Measurements from ENCODE around the gene DLGAP4.

Gene DLGAP4

DNA sequence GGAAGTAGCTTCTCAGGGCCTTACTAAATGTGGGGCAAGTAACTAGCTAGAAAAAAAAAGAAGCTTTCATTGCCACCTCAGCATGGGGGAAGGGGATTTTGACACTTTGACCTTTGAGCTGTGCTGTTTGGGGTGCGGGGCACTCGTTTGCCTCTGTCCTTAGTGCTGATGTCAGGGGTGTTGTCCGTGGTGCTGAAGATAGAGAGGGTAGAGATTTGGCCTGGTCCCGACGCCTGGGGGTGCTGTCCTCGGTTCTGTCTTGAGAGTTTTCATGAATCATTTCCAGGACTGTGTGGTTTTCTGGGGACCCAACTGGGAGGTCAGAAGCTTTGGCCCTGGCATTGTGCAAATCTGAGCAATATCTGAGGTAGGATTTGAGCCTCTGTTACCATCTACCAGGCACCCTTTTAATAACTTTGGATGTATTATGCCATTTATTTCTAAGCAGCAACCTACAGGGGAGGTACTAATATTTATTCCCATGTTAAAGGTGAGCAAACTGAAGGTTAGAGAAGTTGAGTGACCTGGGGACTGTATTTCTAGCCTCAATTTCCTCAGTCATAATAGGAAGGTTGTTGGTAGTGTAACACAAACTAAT is 78.0 kb downstream of the DLGAP4 start:
- no peak for DNase-seq (ENCODE audit: low read depth)

- no peak for DNase-seq (ENCODE audit: low read depth)
Observed at GRCh38 chr20:36385503-36385902, 79.4 kb downstream of the DLGAP4 start.

- DNase-seq (ENCODE audit: low read depth), result no peak
Observed at GRCh38 chr20:36386236-36386635, 80.1 kb downstream of the DLGAP4 start.

DNA sequence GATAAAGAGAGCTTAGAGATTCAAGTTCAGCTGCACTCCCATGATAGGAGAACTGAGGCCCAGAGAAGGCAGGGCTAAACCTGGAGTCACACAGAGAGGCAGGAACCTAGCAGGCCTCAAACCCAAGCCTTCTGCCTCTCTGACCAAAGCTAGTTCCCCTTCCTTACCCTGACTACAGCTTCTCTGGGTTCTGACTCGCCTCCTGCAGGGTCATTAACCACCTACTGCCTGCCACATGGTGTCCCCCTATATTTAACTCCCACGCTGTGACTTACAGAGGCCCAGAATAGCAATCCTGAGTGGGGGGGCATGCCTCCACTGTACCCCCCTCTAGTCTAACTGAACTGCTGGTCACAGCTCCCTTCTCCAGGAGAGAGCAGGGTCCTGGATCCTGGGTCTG is 84.1 kb downstream of the DLGAP4 start:
- DNase-seq (ENCODE audit: low read depth), result no peak

DNA sequence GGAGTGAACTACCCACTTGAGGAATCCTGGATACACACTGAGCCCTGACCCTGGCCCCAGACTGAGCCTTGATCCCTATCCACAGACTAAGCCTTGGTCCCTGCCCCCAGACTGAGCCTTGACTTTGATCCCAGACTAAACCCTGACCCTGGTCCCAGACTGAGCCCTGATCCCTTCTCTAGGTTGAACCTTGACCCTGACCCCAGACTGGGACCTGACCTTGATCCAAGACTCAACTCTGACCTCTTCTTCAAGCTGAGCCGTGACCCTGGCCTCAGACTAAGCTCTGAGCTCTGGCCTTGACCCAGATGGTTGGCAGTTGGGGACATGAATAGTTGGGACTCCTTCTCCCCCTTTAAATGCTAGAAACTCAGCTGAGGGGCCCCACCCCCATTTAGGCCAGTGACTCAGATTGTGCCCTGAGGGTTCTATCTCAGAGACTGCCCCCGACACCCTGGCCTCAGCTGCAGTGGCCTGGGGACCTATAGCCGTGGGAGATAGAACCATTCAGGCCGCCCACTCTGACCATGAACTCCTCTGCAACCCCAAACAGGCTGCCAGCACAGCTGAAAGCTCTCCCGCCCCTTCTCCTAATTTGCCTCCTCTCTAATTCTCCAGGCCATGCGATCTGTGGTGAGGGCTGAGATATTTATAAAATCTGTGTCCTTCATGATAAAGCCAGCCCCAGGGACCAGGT is 84.7 kb downstream of the DLGAP4 start:
- no peak for DNase-seq (ENCODE audit: low read depth)

- DNase-seq (ENCODE audit: low read depth), result no peak
Observed at GRCh38 chr20:36391456-36391855, 85.3 kb downstream of the DLGAP4 start.

GRCh38 chr20:36391955-36392354 is 85.8 kb downstream of the DLGAP4 start:
- DNase-seq (ENCODE audit: low read depth), result no peak

DNA sequence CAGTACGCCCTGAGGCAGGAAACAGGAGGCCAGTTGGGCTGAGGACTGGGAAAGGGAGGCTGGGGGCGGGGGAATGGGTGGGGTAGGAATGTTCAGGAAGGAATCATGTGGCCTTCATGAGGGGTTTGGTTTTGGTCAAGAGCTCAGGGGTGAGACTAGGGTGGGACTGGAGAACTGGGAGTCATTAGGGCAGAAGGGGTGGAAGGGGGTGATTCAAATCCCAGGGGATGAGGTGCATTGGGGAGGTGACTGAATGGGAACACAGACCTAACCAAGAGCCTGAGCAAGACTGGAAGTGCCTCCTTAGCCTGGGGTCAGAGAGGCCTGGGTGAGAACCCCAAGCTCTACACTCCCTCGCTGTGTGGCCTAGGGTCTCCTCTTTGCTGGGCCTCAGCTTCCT is 86.8 kb downstream of the DLGAP4 start:
- DNase-seq (ENCODE audit: low read depth), result no peak

GRCh38 chr20:36394340-36394965 is 88.3 kb downstream of the DLGAP4 start:
- no peak for DNase-seq (ENCODE audit: low read depth)

DNA sequence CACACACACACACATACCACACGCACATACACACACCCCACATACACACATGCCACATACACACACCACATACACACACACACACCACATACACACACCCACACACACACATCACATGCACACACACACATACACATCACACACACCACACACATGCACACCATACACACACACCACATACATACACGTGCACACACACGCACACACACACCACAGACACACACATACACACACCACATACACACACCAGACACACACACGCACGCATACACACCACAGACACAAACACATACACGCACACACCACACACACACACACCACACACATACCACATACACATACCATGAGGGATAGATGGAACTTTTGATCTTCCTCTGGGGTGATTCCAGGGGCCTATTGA is 90.2 kb downstream of the DLGAP4 start:
- no peak for DNase-seq (ENCODE audit: low read depth)

GRCh38 chr20:36396847-36397630 is 90.9 kb downstream of the DLGAP4 start:
- DNase-seq (ENCODE audit: low read depth), result no peak

DNA sequence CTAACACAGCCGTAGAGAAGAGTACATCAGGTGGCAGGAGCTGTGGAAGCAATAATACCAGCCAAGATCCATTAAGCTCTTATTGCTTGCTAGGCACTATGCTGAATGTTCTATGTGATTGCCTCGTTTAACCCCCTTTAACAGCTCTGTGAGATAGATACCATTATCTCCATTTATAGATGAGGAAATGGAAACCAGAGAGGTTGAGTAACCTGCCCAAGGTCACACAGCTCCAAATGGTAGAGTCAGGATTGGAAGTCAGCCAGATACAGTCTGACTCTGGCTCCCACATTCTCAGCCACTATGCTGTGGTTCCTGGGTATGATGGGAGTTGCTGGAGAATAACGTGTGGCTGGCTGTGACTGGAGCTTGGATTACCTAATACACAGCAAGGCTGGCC is 92.4 kb downstream of the DLGAP4 start:
- no peak for DNase-seq (ENCODE audit: low read depth)

DNA sequence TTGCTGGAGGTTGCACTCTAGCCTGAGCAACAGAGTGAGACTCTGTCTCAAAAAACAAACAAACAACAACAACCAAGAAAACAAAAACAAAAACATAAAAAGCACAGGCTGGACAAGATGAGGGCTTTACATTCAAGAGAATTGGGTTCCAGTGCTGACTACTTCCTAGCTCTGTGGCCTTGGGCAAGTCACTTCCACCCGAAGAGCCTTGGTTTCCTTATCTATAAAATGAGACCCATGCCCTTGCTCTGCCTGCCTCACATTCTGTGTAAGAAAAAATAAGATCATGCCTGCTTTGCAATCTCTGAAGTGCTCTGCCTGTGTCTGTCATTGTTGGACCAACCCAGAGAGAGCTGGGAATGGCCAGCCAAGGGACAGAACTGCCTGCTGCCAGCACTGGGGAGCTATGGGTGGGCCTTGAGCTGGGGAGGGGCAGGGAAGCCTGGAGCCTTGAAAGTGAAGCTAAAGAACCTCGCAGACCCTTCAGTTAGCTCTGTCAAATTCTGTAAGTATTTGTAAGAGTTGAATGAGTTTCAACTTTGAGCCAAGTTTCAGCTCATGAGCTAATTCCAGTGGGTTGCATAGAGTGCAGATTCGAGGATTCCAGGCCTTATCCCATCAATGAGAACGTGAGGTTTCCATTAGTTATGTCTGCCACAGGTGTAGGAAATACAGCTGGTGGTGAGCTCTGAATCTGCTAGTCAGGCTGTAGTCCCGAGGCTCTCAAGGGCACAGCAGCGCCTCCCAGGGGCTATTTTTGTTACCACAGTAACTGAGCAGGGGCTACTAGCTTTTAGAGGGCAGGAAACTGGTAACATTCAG is 93.2 kb downstream of the DLGAP4 start:
- DNase-seq (ENCODE audit: low read depth), result no peak

DNA sequence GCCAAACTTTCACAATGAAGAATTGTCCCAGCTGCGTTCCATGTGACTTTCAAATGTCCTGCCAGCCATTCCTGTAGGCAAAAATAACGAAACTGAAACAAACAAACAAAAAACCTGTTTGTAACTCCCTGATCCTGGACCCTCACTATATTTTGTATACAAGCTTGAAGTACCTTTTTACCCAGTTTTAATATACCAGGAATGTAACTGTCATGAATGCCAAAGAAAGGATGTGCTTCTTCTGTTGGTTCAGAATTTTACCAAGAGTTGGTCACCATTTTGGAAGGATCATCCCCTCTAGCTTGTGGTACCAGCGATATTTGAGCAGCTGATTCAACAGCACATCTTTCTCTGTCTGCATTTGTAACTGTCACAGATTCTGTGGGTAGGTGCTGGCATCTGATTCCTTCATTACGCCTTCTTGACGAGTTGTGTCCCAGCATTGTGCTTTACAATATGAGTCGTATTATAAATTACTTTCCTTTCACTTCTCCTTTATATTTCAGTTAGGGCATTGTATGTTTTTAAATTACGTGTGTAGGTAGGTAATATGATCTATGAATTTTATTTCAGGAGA is 93.9 kb downstream of the DLGAP4 start:
- no peak for DNase-seq (ENCODE audit: low read depth)

- no peak for DNase-seq (ENCODE audit: low read depth)
Observed at GRCh38 chr20:36400909-36401735, 95.0 kb downstream of the DLGAP4 start.

DNA sequence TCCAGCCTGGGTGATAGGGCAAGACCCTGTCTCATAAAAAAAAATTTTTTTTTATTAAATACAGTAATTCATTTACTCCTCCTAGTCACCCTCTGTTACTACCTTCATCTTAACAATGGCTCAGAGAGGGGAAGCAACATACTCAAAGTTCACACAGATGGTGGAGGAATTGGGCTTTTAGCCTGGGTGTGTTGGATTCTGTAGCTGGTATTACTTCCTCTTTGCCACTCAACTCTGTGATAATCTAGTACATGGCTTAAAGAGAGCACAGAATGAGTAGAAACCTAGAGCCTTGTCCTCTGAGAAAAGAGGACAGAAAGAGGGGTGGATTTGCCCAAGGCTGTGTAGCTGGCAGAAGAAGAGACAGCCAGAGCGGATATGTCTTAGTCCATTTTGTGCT is 96.6 kb downstream of the DLGAP4 start:
- DNase-seq (ENCODE audit: low read depth), result no peak

GRCh38 chr20:36404435-36404978 is 98.4 kb downstream of the DLGAP4 start:
- DNase-seq (ENCODE audit: low read depth), result no peak

DNA sequence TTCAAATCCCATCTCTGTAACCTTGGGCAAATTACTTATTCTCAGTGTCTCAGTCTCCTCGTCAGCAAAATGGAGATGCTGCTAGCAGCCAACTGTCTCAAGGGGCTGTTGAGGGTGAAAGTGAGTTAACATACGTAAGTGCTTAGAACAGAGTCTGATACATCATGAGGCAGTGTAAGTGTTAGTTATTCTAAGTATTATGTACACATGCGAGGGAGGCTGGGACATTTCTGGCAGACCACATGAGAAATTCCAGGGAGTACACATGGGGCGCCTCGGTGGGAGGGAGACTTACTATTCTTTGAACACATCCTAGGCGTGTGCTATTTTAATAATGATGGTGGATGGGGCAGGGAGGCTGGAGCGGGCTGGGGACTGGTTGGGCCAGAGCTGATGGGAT is 99.1 kb downstream of the DLGAP4 start:
- no peak for DNase-seq (ENCODE audit: low read depth)

DNA sequence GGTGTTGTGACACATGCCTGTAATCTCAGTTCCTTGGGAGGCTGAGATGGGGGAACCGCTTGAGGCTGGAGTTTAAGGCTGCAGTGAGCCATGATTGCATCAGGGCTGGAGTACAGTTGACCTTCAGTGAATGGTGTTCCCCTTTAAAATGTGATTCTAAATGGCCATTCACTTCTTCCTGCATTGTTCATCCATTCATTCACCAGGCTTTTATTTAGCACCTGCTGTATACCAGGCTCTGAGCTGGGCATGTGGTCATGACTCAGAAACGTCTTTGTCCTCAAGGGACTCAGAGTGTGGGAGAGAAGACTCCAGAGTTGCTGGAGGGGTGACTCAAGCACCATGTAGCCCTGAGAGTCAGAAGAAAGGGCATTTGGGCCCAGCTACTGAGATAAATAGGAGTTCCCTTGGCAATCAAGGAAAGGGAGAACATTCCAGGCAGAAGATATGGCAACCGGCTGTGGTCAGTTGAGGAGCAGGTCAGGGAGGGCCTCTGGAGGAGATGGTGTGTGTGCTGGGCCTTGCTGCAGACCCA is 101.1 kb downstream of the DLGAP4 start:
- DNase-seq (ENCODE audit: low read depth), result no peak

- DNase-seq (ENCODE audit: low read depth), result no peak
Observed at GRCh38 chr20:36408219-36408618, 102.1 kb downstream of the DLGAP4 start.

Measured in activated T-helper 1 cell treated with Interleukin-2 at 50 U/mL for 16 hours (primary cell).